Measurements from ENCODE around the gene CHAT.

Gene CHAT

DNA sequence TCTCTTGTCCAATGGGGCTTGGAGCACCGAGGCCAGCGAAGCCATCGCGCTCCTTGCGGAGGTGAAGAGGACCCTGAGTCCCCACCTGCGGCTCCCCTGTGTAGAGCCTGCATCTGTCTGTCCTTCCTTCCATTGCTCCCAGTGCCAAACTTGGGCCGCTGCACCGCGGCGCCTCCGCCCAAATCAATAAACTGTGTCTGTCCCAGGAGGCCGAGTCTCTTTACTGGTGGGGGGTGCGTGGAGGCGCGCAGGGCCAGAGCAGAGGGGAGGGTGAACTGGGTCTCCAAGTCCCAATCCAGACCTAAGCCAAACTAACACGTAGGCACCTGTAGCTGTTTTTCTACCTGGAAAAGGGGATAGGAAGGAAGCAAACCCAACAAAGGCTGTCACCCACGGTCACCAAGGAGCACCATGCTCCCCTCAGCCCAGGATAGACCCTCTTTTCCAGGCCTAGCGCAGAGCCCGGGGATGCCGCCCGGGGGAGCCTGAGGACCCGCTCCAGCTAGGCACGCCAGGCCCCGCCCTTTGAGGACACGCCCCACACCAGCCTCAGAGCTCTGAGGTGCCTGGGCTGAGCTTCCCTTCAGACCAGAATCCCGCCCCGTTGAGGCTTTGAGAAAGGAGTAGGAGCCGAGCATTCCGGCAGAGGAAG lies 1.2 kb upstream of the CHAT start:
- no peak for DNase-seq

DNA sequence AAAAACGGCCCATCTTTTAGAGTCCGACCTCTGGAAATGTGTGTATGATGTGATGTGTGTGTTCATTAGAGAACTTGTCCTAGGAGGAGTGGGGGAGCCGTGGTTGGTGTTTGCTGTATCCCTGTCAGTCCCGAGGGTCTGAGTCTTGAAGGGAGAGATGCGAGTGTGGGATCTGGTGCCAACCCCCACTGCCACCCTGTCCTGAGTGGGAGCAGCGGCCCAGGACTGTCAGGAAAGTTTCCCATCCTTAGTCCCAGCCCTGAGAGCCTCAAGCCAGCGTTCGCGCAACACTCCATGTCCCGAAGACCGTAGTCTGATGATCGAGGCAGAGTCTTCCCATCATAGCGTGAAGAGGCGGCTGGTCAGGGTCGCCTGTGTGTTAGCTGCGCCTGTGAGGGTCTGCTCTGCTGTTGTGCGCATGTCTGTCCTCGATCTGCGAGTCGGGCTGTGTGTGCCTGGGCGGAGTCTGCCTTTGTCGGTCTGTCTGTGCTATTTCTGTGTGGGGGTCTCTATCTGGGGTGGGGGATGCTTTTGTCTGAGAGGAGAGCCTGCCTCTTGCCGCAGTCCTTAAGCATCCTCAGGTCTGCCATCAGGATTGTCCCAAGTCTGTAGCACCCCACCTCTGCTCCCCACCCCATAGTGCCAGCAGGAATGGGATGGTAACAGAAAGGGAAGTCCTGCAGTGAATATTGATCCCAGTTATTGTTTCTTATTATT lies 514 bp upstream of the CHAT start:
- DNase-seq, result no peak

DNA sequence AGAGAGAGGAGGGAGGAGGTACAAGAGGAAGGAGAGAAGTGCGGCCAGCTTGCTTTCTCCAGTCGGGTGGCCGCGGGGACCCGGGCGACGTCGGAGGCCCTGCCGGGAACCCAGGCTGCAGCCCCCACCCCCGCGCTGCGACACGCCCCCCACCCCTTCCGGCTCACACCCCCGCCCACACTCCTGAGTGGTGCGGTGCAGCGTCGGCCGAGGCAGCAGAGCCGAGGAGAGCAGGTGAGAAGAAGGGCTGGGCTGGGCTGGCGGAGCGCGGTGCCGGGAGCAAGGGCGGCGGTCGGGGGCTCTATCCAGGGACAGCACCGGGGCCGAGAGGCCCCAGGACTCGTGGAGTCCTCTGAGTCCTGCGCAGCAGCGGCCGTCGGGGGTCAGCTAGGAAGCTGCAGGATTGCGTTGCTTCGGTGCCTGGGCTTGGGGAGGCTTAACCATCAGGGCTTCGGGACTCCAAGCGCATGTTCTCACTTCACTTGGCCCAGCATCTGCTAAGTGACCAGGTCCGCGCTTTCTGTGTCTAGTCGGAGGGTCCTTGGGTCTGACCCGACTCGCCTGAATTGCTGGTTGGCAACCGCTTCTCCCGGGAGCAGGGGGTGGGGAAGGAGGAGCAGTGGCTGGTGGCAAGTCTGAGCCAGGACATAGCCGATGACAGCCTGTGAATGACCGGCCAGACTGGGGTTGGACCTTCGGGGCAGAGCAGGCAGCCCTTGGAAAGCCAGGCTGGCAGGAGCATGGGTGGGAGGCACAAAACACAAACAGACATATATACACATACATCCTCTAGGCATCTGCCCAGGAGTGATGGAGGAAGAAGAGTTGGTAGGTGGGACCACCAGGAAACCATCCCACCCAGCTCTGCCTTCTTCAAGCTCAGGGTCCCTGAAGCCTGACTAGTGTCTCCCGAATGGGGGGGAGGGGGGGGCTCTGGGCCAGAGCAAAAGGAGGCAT lies 683 bp downstream of the CHAT start:
- DNase-seq, result no peak

DNA sequence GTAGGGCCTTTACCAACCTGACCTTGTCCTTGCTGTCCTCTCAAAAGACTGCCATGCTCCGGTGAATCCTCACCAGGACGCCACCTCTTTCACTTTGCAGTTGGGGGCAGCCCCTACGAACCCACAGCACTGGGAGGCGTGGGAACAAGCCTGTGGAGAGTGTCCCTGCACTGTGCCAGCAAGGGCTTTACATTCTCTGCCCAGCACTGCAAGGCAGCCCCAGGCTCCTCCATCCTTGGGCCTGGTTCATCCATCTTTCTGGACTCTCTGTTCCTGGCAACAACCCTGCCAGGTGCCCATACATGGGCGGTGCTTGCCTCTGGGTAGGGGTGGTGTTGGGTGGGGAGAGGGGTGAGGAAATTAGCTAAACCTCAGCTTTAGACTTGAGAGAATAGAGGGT lies 1.4 kb downstream of the CHAT start:
- DNase-seq, result no peak

DNA sequence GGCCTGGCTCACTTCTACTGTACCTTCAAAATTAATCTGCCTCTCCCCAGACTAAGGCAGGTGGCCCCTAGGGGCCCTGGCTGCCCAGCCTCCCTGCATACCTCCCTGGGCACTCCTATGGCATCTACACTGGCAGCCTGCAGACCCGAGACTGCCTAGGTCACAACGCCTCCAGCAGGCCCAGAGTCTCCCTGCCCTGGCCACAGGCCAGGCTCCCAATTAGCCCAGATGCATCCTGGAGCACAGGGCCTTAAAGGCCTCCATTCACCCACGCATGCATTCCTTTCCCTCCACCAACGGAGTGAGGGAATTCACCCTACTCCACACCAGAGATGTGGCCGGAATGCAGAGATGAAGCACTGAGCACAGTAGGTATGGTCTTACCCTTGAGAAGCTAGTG lies 1.9 kb downstream of the CHAT start:
- DNase-seq, result no peak

DNA sequence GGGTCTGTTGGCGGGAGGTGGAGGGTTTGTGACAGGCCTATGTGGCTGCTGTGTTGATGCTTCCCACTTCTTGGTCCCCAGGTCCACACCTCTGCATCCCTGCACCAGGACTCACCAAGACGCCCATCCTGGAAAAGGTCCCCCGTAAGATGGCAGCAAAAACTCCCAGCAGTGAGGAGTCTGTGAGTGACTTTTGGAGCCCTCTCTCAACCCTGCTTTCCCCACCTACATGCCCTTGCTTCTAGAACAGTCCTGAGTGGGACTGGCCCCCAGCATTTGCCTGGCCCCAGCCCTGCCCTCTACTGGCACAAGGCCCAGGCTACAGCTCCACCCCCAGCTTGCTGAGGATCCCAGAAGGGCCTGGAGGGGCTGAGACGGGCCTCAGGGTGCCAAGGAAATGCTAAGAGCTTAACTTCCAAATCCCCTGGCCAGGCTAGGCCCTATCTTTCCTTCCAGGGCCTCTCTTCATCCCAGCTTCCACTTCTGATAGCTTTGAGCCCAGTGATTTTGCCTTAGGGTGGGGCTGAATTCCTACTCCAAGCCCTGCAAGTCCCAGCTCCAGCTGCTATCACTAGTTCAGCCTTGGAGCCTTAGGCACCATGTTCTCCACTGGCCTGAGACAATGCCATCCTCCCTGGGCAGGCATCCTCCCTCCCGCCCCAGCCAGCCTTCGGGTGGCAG lies 2.7 kb downstream of the CHAT start:
- no peak for DNase-seq

DNA sequence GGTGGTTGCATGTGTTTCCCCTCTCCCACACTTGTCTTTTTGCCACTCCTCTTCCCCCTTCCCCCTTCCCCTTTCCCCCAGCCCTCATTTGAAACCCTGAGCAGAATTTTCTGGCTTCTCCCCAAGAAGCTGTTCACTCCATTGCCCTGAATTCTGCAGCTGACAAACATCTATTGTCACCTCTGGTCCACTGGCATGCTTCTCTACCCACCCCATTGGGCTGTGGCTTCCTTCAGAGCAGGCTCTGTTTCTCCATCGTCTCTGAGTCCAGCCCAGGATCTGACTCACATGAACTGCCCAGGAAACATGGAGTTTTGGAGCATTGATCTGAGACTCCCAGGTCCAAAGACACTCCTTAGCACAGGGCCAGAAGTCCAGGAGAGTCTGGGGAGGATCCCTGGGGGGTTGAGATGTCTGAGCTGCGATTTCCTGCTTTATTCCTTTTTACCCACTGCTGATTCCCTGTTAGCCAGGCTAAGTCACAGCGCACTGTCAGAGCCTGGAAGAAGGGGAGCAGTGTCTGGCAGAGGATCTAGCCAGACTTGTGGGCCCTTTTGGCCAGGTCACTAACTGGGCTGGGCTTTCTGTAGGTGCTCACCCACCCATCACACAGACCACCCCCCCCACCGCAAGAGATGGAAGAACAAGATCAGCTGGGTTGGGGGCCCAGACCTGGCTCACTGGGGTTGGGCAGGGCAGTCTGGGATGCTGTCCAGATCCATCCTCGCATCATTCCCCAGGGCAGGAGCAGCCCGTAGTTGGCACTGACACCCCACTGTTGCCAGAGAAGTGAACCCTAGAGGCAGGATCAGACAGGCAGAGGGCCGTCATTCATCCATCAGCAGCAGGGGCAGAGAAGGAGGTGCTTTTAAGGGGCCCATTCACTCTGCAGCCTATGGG lies 3.5 kb downstream of the CHAT start:
- DNase-seq, result no peak

DNA sequence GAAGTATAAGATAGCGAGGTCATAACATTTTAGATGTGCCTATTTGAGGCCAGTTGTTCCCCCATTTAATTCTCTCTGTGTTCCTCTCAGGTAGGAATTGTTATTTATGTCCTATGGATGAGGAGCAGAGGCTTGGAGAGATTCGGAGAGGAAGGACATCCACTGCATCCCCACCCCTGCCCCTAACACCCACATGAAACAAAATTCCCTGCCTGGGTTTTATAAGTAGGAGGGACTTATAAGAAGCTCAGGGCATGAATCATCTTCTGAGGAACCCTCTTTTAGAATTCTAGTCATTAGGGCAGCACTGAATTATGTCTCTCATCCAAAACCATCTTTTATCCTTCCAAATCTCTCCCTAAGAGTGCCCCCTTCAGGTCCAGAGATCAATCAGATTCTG lies 5.0 kb downstream of the CHAT start:
- DNase-seq, result no peak

DNA sequence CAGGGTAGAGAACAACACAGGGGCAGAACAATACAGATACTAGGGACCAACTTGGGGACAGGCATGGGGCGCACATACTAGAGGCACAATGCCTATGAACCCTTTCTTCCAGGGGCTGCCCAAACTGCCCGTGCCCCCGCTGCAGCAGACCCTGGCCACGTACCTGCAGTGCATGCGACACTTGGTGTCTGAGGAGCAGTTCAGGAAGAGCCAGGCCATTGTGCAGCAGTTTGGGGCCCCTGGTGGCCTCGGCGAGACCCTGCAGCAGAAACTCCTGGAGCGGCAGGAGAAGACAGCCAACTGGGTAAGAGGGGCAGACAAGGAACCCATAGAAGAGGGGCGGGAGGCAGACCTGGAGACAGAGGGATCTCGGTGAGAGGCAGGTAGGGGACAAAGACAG lies 5.8 kb downstream of the CHAT start:
- no peak for DNase-seq

DNA sequence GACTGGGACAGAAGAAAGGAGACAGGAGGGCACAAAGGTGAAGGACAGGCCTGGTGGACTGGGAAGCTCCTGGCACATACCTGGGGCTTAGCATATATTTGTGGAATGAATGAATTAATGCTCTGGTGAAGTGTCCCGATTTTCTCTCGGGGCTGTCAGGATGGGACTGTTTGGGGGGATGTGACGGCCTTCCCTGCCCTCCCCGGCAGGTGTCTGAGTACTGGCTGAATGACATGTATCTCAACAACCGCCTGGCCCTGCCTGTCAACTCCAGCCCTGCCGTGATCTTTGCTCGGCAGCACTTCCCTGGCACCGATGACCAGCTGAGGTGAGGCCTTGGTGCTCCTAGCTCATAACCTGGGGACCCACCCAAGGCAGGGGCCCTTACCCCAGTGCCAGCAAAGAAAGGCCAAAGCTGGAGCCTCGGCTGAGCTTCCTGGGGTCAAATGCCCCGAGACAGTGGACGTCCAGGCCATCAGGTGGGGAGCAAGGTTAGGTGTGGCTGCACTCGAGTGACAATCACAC lies 6.5 kb downstream of the CHAT start:
- DNase-seq, result no peak

DNA sequence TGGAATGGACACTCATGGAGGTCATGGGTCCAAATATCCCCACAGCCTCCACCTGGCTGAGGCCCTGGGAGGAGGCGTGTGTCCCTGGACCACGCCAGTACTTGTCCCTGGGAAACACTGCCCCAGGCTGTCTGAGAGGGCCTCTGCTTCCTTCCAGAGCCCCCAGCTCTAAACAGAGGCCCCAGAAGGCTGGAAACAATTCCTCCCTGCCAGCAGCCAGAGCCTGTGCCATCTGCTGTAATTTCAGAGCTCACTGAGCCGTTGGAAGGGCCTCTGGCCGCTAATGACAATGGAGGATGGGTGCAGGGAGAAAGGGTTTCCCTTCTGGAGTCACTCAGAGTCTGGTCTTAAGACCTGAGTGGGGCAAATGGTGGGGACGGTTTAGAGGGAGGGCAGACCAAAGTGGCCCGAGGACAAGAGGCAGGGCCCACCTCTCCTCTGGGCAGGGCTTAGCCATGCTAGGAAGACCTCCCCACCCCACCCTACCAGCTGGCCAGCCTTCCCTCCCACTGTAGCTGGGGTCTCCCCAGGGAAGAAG lies 7.1 kb downstream of the CHAT start:
- no peak for DNase-seq

DNA sequence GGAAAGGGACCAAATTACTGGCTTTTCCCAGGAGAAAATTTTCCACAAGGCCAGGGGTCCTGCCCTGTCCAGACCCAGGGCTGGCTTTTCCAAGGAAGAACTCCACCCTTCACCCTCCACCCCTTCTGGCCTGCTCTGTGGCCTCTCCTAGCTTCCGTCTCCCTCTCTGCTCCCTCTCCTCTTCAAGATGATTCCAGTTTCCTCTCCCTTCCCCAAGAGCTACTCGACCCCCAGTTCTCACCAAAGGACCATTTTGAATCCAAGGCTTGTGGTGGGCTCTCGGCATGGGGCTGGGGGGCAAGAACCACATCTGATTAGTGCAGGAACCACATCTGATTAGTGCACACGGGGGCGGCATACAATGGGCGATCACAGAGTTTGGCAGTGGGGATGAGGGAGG lies 7.7 kb downstream of the CHAT start:
- no peak for DNase-seq

DNA sequence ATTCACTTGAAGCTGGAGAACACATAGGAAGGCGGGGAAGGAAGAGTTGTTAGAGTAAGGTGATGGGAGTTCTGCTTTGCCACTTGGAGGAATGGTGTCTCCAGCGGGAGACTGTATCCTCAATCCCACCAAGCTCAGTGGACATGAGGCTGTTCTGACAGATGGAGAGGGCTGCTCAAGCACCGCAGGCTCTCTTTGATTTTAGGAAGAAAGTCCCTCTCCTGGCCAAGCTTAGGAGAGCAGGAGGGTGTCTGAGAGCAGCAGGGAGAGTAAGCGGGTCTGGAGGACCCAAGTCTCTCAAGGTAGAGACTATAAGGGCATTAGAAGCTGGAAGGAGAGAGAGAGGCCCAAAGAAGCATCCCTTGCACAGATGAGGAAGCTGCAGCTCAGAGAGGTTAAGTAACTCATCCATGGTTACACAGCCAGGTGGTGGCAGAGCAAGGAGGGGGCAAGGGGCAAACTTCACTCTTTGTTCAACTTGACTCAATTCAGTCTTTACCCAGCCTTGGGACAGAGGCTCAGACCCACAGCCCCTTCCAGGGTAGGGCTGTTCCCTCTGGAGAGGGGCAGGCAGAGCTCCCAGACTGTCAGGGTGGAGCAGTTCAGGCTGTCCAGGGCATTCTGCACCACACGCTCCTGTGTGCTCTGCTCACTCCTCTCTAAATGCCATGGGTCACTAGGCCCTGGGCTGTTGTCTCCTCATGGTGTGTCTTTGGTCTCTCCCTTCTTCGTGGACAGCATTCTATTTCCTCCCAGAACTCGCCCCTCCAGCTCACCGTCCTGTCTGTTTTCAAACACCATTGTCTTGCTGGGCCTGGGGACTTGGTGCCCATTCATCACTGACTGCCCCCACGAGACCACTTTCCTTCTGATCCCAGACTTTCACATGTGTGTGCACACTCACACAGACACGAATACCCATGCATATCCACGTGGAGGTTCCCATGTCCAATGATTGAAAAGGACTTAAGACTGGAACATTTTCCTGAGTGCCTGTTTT lies 8.9 kb downstream of the CHAT start:
- DNase-seq, result no peak

DNA sequence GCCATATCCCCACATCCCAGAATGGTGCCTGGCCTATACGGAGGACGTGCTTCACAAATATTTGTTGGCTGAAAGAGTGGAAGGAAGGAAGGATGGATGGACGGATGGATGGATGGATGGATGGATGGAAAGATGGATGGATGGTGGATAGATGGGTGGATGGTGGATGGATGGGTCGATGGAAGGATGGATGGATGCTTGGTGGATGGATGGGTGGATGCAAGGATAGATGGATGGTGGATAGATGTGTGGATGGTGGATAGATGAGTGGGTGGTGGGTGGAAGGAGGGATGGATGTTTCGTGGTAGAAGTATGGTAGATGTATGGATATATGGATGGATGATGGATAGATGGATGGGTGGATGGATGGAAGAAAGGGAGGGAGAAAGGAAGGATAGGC lies 10.8 kb downstream of the CHAT start:
- DNase-seq, result no peak

DNA sequence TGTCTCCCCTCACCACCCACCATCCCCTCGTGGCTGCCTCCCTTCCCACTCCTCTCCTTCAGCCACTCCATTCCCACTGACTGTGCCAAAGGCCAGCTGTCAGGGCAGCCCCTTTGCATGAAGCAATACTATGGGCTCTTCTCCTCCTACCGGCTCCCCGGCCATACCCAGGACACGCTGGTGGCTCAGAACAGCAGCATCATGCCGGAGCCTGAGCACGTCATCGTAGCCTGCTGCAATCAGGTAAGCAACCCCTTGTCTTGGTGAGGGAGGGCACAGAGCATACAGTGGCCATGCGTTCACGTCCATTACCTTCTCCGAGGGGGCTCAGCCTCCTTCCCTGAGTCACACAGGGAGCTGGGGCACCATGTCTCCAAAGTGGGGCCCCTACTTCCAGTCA lies 11.6 kb downstream of the CHAT start:
- no peak for DNase-seq

DNA sequence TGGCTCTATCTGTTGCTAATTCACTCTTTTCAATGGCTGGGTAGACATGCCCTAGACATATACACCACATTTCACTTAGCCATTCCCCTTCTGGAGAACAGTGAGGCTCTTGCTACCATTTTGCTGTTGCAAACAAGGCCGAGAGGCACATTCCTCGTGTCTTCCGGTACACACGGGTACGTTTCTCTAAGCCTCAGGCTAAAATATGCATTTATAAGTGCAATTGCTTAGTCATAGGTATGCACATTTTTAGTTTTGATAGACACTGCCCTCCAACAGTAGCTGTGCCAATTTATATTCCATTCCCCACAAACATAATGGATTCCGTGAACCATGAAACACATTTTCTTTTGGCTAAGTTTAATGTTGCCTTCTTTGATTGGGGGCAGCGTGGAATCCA lies 13.2 kb downstream of the CHAT start:
- DNase-seq, result no peak

DNA sequence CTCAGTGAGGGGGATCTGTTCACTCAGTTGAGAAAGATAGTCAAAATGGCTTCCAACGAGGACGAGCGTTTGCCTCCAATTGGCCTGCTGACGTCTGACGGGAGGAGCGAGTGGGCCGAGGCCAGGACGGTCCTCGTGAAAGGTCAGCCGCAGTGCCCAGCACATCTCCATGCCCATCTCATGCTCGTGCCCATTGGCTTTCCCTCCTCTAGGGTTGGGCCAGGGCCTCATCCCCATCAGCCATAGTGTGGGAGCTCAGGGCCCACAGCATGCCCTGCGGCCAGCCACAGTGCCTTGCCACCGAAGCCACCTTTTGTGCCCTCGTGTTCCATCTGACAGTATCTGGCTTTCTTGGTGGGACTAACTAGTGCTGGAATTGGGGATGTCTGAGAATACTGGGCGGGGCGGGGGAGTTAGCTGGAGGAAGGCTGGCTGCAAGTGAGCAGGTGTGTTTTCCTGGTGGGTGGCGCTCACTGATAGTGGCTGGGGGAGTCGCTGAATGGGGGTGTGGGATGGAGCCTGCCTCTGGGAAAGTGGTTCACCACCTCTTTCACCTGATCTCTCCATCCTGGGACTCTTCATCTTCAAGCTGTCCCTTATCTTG lies 13.9 kb downstream of the CHAT start:
- no peak for DNase-seq

DNA sequence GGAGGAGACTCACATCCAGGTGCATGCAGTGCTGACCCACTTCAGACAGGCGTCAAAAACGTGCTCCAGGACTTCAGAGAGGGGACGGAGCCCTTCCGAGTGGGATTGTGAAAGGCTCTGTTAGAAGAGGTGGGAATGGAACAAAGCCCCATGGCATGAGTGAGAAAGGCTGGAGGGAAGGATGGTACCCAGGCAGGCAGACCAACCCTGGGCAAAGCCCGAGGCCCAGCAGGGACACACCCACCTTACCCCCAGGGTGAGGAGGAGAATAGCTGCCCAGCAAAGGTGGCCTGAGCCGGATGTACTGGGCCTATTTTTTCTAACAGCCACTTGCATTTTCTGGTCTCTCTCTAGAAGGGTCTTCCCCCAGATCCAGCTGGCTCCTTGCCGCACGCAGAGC lies 14.8 kb downstream of the CHAT start:
- DNase-seq, result no peak

DNA sequence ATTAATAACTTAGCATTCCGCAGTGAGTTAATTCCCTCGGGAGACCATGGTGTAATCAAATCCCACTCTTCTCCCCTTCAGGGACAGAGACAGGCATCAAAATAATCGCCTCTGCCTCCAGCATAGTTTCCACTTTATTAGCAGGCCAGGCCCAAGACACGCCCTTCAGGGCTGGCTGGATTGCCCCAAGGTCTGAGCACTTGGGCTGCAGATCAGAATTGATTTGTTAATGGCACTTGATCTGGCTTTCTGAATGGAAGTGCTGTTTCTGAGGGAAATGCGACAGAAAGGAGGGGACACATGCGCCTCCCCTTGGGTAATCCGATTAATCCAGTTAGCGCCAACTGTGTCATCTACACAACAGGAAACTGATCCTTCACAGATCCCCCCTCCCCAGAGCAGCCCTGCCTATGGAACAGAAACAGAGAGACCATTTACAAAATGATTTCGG lies 15.6 kb downstream of the CHAT start:
- no peak for DNase-seq

DNA sequence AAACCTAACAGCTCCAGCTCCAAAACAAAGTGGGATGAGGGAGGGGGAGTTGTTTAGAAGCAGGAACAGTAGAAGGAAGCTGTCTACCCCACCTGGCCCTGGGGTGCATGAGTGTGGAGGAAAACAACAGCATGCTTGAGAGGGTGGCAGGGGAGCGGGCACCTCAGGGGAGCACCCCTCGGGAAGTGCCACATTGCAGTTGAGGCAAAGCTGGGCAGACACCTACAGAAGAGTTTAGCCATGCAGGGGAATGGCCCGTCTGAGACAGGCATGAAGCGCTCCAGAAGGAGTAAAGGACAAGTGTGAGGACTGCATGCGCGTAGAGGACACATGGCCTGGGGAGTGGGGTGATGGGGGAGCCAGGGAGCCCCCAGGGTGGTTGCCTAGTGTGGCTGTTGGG lies 18.1 kb downstream of the CHAT start:
- no peak for DNase-seq

All from CD4-positive, alpha-beta T cell treated with Interferon alpha-2 for 1 hour (primary cell).